NCI-H146 treated with DMSO at 0.1 percent for 48 hours (cell line): ENCODE results near the gene KDM8.
"Not testable (repeated sequence)": the region's sequence is repeated elsewhere in the genome, so short reads cannot be mapped to it uniquely, and the experiment has no call there.

Experiments
- DNase-seq: peaks from one replicate; lab custom pipeline; 2025; ENCODE audit not compliant: unreplicated experiment; lab: John Stamatoyannopoulos, UW

The KDM8 gene

GRCh38 chr16:27241658-27242057, 38.3 kb downstream of the KDM8 start:
- no peak for DNase-seq

- no peak for DNase-seq
Observed at GRCh38 chr16:27242398-27242797, 39.1 kb downstream of the KDM8 start.

- DNase-seq: peak; percentile 42
Observed at GRCh38 chr16:27242868-27243590, 39.7 kb downstream of the KDM8 start.

- no peak for DNase-seq
Observed at GRCh38 chr16:27243725-27244362, 40.5 kb downstream of the KDM8 start.

- no peak for DNase-seq
Observed at GRCh38 chr16:27244363-27244755, 41.0 kb downstream of the KDM8 start.

- DNase-seq: no peak
Observed at GRCh38 chr16:27245276-27246172, 42.2 kb downstream of the KDM8 start.

GRCh38 chr16:27246439-27246838, 43.1 kb downstream of the KDM8 start:
- no peak for DNase-seq

- not testable (repeated sequence) for DNase-seq
Observed at GRCh38 chr16:27247076-27247475, 43.8 kb downstream of the KDM8 start.

- DNase-seq: no peak
Observed at GRCh38 chr16:27248036-27248435, 44.7 kb downstream of the KDM8 start.

GRCh38 chr16:27248886-27249285, 45.6 kb downstream of the KDM8 start:
- not testable (repeated sequence) for DNase-seq

GRCh38 chr16:27251541-27252205, 48.3 kb downstream of the KDM8 start:
- no peak for DNase-seq

GRCh38 chr16:27252206-27252585, 48.9 kb downstream of the KDM8 start:
- no peak for DNase-seq

GRCh38 chr16:27253526-27253930, 50.2 kb downstream of the KDM8 start:
- DNase-seq: no peak

- no peak for DNase-seq
Observed at GRCh38 chr16:27254262-27254811, 51.0 kb downstream of the KDM8 start.

- no peak for DNase-seq
Observed at GRCh38 chr16:27256861-27257260, 53.5 kb downstream of the KDM8 start.

GRCh38 chr16:27257271-27257670, 53.9 kb downstream of the KDM8 start:
- no peak for DNase-seq

- DNase-seq: no peak
Observed at GRCh38 chr16:27258241-27258734, 55.0 kb downstream of the KDM8 start.

GRCh38 chr16:27259710-27260109, 56.4 kb downstream of the KDM8 start:
- no peak for DNase-seq

GRCh38 chr16:27262904-27263423, 59.6 kb downstream of the KDM8 start:
- not testable (repeated sequence) for DNase-seq

GRCh38 chr16:27264151-27264550, 60.8 kb downstream of the KDM8 start:
- no peak for DNase-seq
